HG03575 (cell line): ENCODE measurements around the gene PCK1.

ENCODE experiments used
- ATAC-seq: cut with Tn5 transposase; IDR thresholded peaks from one replicate; pipeline ENCODE4 v1.9.1; 2021; ENCODE audit not compliant: unreplicated experiment, insufficient number of reproducible peaks, low FRiP score; ENCODE audit errors: extremely low read depth

The PCK1 gene

DNA sequence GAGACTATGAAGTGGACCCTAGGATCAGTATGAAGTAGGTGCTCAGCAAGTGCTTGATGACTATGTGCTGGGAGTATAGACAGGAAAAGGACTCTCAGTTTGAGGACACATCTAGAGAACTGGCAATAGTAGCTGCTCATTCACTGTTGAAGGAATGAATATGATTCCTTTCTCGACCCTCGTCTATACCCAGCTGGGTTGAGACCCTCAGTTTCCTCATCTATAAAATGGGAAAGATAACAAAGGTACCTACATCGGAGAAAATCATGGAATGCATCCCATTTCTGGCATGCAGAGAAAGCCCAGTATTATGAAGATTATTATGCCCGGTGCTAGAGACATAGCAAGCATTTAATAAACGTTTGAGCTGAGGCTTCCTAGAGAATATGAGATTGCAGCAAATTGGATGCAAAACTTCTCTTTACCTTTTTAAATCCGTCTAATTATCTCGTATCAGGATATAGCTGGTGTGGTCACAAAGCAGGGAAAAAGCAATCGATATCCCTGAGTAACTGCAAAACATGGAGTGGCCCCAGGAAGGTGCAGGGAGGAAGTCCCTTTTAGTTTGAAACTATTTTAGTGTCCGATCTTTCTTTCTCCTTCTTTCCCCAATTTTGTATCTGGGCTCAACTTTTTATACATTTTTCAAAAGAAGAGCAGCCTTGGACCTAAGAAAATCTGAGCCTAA, 2.8 kb upstream of the PCK1 start:
- no peak for ATAC-seq

- no peak for ATAC-seq
Observed at GRCh38 chr20:57558614-57559288, 2.2 kb upstream of the PCK1 start.

DNA sequence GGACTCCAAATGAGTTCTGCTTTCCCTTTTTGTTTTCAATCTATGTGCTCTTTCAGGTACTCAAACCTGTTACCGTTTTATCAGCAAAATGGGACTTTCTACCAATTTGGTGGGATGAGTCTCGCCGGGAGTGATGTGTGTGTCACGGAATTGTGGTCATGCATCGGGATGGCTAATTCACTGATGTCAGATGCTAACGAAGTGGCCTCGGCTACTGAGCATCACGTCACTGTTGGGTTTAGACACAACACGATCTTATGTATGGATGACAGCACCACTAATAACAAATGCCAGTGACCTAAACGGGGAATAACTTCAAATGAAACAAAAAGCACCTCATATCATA, 1.6 kb upstream of the PCK1 start:
- ATAC-seq = no peak

DNA sequence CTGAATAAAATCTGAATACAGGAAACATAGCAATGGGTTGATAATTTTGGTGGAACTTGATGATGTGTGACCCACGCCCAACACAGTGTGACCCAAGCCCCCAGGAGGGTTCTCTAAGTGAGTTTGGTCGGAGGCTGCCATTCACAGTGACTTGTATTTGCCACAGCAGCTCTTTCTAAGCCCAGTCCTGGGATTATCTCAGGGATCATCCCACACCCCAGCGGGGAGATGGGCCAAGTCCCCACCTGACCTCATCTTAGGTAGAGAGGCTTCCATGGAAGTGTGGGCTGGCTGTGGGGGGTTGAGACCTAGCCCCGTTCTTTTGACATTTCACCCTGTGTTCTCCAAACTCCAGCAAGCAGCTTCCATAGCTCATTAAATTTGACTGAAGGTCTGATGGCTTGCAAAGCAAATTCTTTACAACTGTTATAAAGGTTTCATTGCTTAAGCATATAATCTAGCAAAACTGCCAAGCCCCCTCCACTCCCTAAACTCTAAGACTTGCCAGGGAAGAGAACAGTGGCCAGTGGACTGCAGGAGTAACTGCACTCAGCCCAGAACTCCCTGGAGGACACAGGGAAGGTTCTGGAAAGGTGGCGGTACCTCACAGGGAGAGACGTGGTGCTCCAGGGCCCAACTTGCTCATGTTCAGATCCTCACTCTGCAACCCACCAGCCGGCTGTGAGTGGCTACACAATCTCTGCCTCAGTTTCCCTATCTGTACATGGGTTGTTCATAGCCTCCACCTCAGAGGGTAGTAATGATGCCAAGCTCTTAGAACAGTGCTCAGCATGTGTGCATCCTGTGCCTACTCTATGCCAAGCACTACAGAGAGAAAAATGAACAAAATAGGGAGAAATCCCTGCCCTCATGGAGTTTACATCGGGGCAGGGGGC, 1.0 kb upstream of the PCK1 start:
- ATAC-seq = no peak

GRCh38 chr20:57561356-57562279, 708 bp downstream of the PCK1 start:
- ATAC-seq = no peak

GRCh38 chr20:57562541-57563465, 1.9 kb downstream of the PCK1 start:
- ATAC-seq = no peak

GRCh38 chr20:57563522-57563921, 2.6 kb downstream of the PCK1 start:
- no peak for ATAC-seq

DNA sequence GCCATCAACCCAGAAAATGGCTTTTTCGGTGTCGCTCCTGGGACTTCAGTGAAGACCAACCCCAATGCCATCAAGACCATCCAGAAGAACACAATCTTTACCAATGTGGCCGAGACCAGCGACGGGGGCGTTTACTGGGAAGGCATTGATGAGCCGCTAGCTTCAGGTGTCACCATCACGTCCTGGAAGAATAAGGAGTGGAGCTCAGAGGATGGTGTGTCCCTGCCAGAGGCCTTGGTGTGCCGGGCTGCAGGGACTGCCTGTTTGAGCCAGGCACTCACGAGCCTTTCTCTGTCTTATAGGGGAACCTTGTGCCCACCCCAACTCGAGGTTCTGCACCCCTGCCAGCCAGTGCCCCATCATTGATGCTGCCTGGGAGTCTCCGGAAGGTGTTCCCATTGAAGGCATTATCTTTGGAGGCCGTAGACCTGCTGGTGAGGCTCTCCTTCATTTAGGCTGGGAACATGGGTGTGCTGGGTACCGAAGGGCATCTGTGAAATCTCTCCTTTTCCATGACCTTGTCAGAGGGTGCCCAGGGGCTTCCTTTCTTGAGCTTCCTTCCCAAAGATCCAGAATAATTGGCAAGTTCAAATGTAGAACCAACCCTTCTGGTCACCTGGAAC, 3.4 kb downstream of the PCK1 start:
- no peak for ATAC-seq

DNA sequence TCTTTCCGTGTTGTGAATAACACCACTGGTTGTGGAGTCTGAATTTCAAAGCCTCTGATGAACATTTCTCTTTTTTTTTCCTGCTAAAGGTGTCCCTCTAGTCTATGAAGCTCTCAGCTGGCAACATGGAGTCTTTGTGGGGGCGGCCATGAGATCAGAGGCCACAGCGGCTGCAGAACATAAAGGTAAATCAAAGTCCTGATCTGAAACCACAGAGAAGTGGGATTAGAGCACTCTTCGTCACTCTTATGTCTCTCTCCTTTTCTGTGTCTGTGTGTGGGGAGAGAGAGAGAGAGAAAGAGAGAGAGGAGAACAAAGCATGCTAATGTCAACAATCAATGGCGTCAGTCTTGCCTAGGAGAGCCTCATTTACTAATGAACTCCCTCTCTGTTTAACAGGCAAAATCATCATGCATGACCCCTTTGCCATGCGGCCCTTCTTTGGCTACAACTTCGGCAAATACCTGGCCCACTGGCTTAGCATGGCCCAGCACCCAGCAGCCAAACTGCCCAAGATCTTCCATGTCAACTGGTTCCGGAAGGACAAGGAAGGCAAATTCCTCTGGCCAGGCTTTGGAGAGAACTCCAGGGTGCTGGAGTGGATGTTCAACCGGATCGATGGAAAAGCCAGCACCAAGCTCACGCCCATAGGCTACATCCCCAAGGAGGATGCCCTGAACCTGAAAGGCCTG, 4.2 kb downstream of the PCK1 start:
- ATAC-seq = no peak

- no peak for ATAC-seq
Observed at GRCh38 chr20:57566399-57566798, 5.5 kb downstream of the PCK1 start.

- no peak for ATAC-seq
Observed at GRCh38 chr20:57566803-57567459, 6.0 kb downstream of the PCK1 start.

DNA sequence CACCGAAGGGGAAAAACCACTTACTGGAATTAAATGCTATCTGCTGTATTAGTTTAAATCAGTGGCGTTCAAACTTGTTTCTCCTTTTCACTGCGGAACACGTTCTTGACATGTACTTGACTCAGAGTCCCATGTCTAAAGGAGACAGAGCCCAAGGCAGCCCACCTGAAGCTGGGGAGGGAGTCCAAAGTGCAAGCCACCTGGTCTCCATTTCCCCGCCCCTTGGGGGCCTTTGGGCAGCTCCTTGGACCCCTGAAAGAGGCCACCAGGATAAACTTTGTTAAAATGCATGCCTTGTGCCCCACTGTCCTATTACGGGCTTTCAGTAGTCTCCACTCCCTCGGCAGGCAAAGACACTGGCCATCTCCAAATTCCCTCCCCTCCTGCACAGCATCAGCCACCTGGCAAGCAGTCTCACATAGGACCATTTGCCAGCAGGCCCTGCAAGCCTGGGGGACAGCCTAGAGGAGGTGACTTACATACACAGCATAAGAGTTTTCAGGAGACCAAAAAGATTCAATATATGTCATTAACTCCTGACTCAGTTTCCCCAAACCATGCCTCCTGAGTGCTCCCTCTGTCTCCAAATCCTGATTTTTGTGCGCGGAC, 6.7 kb downstream of the PCK1 start:
- no peak for ATAC-seq

GRCh38 chr20:57568088-57568896, 7.4 kb downstream of the PCK1 start:
- no peak for ATAC-seq

GRCh38 chr20:57568960-57569359, 8.1 kb downstream of the PCK1 start:
- no peak for ATAC-seq

GRCh38 chr20:57570145-57570850, 9.4 kb downstream of the PCK1 start:
- ATAC-seq = no peak
